HG02571 (cell line): Measurements from ENCODE around the gene LARP1B.
"Not testable (repeated sequence)": the region's sequence is repeated elsewhere in the genome, so short reads cannot be mapped to it uniquely, and the experiment has no call there.

ENCODE experiments used
- ATAC-seq: cut with Tn5 transposase; IDR thresholded peaks from one replicate; pipeline ENCODE4 v1.9.1; 2021; ENCODE audit warnings: mild to moderate bottlenecking, moderate library complexity; ENCODE audit not compliant: unreplicated experiment

The LARP1B gene

DNA sequence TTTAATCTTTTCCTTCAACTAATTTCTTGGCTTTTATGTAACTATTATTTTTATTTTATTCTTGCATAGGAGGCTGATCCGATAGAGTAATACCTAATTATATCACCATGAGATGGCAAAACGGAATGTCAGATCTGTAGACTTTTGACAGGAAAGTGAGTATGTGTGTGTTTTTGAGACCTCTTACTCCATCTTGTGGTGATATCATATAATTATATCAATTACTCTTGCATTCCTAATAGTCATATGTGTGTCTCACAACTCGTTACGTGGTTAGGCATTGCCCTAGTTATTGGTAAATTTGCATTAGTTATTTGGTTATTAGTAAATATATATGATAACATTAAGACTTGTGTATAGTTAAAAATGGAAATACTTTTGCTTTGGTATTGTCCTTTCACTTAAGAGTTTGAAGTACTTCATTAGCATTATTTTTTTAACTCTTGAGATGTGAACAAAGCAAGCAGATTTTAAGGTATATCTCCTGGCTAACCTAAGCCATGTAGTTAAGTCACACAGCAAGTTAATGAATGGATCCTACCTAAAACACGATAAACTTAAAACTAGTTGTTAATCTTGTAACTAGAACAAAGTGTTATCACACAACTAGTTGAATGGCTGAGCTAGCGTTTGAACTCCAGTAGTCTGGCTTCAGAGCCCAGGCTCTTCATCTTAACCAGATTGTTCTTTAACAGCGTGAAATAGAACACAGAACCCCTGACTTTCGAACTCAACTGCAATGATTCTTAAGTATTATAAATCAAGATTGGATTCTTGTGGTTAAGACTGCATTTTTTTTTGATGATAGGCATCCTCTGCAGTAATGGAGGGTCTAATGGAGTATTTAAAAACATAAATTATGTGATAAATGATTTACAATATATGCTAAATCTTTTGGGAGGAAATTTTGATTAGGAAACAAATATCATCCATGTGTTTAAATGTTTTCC lies 159.4 kb downstream of the LARP1B start:
- ATAC-seq, result no peak

DNA sequence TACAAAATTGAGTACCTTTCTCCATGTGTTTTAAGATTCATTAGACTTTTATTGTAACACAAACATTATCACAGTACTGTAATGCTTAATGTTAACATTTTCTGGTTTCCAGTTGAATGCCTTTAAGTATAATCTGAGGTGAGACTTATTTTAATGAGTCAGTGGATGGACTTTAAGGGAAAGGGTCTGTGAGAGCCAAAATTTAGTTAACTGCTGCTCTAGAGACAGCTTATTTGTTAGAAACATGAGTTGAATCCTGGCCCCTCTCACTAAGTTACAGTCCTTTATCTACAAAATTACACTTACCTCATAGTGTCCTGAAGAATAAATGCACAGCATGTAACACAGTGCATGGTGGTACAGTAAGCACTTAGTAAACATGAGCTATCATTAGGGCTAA lies 160.5 kb downstream of the LARP1B start:
- ATAC-seq, result no peak

DNA sequence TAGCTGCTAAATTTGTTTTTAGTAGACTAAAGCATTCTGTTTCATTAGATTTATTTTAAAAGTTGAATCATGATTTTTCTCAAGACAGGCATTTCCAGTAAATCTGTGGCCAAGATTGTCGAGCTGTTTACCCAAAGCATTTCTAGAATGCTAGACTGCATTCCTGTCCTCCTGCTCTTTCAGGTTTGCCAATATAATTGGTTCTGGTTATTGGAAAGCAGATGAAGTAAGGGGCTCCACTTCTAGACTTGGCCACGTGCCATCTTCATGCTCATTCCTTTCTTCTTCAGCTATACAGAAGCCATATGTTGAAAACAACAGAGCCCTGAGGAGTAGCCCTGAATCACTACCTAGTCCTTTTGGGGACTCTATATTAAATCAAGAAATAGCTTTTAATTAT lies 164.0 kb downstream of the LARP1B start:
- ATAC-seq, result no peak

DNA sequence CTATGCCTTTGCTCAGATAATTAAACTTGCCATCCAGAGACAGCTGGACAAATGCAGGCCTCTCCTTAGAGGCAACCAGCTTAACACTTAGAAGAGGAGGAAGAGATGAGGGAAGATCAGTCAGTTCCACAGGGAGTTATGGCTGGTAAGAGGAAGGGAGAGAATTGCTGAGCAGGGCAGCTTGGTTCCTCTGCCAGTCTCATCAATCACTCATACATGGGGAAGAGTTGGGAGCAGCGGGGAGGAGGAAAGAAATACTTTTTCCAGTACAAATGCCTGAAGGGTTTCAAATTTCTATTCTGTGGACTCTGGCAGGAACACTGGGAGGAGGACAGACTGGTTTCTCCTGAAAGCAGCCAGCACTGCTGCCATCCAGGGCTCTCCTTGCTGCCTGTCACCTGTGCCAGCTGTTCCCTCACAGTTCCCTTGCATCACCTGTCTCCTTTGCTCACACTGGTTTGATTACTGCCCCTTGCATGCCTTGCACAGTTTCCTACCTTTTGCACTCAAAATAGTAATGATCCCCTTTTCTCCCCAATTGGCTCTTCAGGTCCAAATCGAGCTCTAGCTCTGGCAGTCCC lies 167.0 kb downstream of the LARP1B start:
- no peak for ATAC-seq

DNA sequence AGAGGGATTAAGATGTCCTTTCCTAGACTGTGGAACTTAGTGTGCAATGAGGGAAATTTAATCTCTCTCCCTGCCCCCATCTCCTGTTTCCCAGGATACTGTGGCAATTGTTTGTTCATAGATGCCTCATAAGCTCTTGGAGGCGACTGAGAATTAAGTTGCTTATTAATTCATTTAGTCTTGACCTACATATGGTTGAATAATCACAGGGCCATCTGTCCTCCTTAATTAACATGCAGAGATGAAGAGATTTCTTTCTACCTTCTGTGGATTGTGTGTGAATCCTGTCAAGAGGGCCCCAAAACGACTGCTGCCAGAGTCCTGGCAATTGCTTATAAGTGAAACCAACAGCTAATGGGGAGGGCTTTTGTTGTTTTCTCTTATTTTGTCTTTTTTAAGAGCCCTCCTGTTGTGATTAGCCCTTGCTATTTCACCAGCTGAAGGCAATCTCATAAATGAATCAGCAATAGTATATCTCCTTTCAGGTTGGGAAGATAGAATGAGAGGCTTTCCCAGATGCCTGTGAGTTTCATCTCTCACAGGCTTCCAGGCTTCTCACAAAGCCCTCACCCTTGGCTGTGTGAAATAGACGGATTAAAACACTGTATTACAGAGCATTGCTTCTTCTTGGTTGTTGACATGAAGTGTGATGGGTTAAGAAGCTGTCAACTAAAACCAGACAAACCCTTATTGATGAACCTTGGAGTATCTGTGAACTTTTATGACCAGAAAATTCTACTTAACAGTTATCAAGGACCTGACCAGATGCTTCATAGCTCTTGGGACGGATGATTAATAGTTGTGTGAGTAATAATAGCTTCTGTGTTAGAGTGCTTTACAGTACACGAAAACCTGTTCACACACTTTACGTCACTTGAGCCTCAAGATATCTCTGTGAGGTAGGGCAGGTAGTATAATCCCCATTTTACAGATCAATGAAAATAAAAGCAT lies 168.0 kb downstream of the LARP1B start:
- no peak for ATAC-seq

DNA sequence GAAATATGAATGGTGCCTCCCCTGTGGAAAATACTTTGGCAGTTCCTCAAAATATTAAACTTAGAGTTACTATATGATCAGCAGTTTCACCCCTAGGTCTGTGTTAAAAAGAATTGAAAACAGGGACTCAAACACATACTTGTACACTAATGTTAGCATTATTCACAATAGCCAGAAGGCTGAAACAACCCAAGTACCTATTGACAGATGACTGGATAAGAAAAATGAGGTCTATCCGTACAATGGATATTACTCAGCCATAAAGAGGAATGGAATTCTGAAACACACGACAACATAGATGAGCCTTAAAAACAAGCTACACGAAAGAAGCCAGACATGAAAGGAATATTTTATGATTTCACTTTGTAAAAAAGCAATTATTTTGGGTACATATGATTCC lies 171.6 kb downstream of the LARP1B start:
- ATAC-seq, result no peak

DNA sequence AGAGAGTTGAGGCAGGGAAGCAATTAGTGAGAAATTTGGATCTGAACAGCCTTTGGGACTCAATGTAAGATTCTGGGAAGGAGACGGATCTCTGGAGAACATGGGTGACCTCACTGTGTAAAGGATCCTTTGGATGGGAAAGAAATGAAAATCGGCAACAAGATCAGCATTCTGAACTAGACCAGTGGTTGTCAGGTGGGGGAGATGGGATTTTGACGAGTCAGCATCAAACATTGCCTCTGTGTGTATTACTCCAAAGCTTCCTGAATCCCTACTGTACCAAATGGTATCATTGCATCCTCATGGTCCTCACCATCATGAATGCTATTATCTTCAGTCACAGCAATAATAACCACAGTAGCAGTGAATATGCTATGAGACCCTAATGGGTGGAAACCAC lies 173.7 kb downstream of the LARP1B start:
- no peak for ATAC-seq

DNA sequence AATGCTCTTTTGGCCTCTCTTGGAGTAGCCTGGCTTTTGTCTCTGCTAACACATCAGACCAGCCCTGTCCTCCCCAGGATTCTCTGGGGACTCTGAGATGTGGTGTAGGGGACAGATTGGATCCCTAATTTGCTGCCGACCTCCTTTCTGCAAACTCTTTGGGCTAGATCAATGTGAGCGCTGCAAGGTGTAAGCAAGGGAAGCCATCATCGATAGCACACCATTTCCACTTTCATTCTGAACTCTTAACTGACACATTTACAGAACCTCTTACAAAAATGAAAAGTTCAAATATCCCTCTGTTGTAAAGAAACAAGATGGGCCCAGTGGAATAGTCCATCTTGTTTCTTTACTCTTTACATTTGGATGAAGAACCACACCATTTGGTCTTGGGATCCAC lies 179.9 kb downstream of the LARP1B start:
- ATAC-seq, result no peak

DNA sequence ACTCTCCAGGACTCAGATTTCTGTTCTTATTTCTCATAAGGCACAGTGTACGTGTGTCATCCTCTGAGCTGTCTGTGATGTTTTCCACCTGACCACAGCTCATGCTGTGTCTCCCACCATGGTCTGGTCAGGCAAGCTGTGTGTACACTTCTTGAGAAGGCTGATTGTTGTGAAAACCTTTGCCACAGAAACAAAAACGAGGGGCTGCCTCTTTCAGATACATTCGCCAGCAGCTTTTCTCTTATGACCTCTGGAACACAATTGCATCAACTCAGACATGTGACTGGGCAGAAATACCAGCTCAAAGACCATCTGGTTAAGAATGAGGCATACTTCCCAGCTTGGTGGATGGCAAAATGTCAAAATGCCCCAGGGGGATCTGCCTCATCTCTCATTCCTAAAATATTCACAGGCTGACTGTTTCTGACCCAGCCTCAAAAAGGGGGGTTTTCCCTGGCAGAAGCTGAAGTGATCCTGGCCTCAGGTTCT lies 180.4 kb downstream of the LARP1B start:
- ATAC-seq, result no peak

DNA sequence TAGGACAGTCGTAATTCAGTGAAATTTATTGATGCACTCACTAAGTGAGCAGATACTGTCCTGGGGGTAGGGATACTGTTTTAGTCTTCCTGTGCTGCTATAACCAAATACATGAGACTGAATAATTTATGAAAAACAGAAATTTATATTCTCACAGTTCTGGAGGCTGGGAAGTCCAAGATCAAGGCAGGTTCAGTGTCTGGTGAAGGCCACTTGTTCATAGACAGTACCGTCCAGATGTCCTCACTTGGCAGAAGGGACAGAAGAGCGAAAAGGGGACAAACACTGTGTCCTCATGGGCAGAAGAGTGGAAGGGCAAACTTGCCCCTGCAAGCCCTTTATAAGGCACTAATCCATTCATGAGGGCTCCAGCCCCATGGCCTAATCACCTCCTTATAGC lies 180.9 kb downstream of the LARP1B start:
- no peak for ATAC-seq

DNA sequence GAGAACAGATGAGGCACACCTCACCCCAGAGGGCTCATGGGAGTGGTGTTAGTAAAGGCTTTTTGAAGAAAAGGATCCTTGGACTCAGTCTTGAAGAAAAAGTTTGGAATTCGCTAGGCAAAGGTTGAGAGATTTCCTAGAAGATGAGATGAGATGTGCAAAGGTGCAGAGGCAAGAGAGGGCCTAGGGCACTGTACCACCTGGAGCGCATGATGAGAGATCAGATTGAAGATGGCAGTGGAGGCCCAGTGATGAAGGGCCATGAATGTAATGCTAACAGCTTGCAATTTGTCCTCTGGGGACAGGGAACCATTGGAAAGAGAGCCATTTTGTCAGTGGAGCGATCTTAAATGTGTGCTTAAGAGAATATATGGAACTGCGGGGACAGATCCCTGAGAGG lies 181.5 kb downstream of the LARP1B start:
- ATAC-seq, result no peak

DNA sequence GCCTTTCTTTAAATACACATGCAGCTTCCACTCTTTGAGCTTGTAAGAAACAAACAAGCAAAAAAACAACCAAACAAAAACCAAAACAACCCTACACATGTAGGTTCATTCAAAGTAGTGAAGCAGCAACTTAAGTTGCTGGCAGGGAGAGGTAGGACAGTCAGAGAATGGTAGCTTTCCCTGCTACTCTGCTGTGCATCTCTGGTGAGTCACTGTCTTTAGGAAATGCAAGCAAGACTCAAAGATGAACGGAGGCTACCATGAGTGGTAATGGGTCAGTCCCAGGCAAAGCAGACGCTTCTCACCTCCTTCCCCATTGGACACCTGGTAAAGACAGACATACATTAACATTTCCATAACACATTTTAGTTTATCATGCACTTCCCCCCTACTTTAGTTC lies 183.3 kb downstream of the LARP1B start:
- no peak for ATAC-seq

DNA sequence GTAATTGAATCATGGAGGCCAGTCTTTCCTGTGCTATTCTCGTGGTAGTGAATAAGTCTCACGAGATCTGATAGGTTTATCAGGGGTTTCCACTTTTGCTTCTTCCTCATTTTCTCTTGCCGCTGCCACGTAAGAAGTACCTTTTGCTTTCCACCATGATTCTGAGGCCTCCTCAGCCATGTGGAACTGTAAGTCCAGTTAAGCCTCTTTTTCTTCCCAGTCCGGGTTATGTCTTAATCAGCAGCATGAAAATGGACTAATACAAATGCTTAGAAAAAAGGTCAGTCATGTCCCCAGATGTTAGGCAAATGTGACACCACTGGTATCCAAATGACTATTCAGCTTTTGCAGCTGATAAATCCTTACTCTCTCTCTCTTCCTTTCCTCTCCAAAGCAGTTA lies 184.3 kb downstream of the LARP1B start:
- ATAC-seq, result not testable (repeated sequence)

DNA sequence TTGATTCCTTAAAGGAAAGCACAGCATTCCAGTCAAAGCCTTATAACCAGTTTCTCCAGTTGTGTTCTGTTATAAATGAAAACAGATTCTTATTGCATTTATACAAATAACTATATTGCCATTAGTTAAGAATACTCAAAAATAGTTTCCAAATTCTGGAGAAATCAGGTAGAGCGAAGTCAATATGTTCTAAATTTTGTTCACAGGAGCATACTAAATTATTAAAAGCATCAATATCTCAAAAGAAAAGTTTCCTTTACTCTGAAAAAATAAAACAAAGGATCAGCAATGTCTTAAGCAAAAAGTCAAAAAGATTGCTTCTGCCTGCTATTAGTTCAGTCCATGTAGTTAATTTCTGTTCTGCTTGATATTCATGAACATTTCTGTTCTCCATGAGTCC lies 186.8 kb downstream of the LARP1B start:
- ATAC-seq, result no peak

DNA sequence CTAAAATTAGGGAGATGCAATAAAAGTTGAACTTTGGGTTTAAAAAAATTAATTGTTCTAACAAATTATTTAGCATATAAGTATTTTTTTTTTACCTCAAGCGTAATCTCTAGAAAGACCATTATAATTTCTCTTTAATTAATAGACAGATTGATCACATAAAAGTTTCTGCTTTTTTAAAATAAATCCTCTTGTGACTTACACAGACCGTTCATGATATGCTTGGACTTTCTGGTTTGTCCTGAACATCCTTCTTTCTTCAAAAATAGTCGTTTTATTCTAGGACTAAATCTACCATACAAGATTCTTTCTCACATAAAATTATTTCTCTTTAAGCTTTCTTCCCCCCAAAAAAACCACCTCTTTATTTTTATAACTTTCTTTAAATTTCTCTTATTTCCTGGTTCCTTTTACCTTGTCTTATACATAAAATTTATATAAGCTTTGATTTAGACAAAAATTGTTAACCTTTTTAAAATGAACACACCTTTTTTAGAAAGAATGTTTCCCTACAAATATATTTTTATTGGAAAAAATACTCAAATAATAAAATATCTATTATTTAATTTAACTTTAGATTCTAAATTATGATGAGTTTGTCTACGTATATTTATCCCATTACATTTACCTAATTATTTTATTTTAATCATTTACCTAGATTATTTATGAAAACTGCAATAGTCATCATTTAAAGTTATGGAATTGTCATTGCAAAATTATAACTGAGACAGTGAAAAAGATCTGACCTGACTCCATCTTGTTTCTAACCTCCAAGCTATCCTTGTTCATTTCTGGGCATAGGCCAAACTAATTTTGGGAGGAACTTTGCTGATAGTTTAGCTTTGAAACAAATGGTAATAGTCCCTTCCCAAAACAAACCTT lies 188.9 kb downstream of the LARP1B start:
- no peak for ATAC-seq

DNA sequence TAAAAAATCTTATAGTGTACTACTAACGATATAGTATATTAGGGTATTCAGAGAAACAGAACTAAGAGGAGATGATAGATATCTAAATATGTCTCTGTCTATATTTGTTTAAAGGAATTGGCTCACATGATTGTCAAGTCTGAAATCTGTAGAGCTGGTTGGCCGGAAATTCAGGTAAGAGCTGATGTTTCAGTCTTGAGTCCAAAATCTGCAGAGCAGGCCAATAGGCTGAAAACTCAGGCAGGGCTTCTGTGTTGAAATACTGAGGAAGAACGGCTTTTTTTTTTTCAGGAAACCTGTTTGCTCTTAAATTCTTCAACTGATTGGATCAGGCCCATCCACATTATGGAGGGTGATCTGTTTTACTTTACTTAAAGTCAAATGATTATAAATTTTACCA lies 194.8 kb downstream of the LARP1B start:
- ATAC-seq, result no peak

DNA sequence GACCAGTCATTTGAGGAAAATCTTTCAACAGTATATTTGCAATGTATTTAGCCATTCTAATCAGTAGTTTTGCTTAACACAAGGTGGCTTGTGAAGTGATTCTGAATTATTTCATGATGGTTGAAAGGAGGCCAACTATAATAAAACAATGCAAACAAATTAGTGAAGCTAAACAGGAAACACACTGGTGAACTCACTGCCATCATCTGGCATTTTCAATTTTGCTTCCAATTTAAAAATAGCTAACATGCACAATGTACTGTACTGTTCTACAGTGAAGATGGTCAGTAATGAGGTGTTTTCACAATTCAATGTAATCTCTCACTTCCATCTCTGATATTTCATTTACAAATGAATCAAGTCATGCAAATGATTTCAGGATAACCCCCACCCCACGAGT lies 195.4 kb downstream of the LARP1B start:
- ATAC-seq, result no peak

DNA sequence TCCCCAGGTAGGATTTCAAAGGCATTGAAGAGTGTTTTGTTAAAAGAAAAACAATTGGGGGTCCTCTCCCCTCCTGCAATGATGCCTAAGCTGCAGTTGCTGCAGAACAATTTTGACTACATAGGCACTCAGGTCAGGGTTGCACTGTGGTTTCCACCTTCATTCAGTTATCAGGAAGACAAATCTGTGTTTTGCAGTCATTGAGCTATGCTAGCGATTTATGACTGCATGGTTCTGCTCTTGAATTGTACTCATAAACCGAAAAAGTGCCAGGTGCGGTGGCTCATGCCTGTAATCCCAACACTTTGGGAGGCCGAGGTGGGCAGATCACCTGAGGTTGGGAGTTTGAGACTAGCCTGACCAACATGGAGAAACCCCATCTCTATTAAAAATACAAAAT lies 197.1 kb downstream of the LARP1B start:
- ATAC-seq, result not testable (repeated sequence)

DNA sequence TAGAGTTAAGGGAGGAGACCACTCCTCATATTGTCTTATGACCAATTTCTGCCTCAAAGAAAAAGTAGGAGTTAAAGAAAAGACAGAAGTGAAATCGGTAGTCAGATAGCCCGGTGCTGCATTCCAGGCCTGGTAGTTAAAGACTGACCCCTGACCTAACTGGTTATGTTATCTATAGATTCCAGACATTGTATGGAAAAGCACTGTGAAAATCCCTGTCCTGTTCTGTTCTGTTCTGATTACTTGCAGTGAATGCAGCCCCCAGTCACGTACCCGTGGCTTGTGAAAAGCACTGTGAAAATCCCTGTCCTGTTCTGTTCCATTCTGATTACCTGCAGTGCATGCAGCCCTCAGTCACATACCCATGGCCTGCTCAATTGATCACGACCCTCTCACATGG lies 198.8 kb downstream of the LARP1B start:
- not testable (repeated sequence) for ATAC-seq
